Activated CD4-positive, alpha-beta T cell treated with anti-CD3 and anti-CD28 coated beads, Interleukin-10, Interleukin-2, amounts not matched to agents 100 ng/mL and 50 ng/mL, durations not matched to agents 16 hours and 8 hours (primary cell): ENCODE measurements around the gene RHBDD2.
"Not testable (repeated sequence)": the region's sequence is repeated elsewhere in the genome, so short reads cannot be mapped to it uniquely, and the experiment has no call there.

ENCODE experiments used
- DNase-seq: peaks from one replicate; pipeline ENCODE4 v3.0.0-alpha.2; 2020

RHBDD2 gene

GRCh38 chr7:75866489-75867389 lies 12.1 kb upstream of the RHBDD2 start:
- DNase-seq, result peak; percentile 62

DNA sequence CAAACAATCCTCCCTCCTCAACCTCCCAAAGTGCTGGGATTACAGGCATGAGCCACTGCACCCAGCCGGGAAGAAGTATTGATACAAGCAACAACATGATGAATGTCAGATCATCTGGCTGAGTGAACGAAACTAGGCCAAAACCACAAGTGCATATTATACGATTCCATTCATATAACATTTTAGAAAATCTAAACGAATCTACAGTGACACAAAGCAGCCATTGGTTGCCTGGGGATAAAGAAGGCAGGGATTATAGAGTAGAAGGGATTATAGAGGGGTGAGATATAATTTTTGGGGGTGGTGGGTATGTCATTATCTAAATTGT lies 11.5 kb upstream of the RHBDD2 start:
- no peak for DNase-seq

DNA sequence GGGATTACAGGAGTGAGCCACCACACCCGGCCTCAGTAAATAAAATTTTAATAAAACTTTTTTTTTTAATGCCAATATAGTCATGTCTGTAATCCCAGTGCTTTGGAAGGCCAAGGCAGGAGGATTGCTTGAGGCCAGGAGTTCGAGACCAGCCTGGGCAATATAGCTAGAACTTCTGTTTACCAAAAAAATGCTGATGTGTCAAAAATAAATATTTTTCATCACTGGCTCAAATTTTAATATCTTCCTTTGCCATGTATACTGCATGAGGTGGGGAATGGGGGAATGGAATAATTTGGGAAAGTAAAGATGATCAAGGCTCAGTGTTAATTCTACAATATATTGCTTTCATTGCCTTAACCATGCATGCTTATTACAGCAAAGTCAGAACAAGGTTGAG lies 10.7 kb upstream of the RHBDD2 start:
- no peak for DNase-seq

GRCh38 chr7:75869776-75870379 lies 9.0 kb upstream of the RHBDD2 start:
- DNase-seq, result peak; percentile 56

GRCh38 chr7:75870557-75871161 lies 8.2 kb upstream of the RHBDD2 start:
- DNase-seq, result peak; percentile 24

- DNase-seq, result no peak
Observed at GRCh38 chr7:75872073-75872782, 6.6 kb upstream of the RHBDD2 start.

- not testable (repeated sequence) for DNase-seq
Observed at GRCh38 chr7:75874180-75874579, 4.7 kb upstream of the RHBDD2 start.

- DNase-seq, result no peak
Observed at GRCh38 chr7:75875113-75876080, 3.4 kb upstream of the RHBDD2 start.

DNA sequence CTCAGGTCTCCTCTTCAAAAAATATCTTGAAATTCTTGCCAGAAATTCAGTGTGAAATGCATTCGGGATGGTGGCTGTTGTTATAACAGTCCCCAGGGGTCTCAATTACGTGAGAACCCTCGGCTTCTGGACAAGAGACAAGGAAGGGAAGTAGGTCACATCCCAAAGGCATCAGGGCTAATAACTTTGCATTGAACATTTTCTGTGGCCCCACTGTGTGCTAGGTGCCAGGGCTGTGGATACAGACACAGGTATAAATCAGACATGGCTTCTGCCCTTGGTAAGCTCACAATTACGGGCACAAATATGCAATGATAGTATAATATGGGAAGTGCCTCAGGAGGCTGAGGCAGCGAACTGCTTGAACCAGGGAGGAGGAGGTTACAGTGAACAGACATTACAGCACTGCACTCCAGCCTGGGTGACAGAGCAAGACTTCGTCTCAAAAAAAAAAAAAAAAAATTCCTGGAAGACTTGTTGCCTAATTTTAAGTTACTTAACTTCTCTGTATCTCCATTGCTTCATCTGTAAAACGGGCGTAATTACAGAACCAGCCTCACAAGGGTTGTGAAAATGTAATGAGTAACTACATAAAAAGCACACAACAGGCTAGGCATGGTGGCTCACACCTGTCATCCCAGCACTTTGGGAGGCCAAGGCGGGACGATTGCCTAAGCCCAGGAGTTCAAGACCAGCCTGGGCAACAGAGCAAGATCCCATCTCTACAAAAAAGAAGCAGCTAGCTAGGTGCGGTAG lies 2.5 kb upstream of the RHBDD2 start:
- no peak for DNase-seq

DNA sequence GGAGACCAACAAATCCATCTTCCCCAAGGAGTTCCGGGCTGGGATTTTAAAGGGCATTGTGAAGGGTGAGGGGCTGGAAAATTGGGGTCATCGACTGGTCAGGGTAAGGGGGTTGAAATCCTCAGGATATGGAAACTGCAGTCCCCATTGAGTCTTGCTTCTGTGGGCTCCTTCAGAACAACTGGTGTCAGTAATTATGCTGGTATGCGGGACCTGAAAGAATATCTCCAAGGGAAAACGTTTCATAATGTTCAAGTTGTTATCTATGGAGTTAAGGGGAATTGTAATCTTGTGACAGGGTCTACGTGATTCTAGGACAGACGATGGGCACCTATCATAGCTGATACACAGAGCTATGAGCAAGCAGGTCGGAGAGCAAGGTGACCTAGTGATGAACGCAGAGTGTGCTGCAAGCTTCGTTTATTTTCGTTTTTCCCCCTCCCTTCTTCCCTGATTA lies 494 bp upstream of the RHBDD2 start:
- DNase-seq, result no peak

- peak; percentile 58 for DNase-seq
Observed at GRCh38 chr7:75879771-75880184, 944 bp downstream of the RHBDD2 start.

DNA sequence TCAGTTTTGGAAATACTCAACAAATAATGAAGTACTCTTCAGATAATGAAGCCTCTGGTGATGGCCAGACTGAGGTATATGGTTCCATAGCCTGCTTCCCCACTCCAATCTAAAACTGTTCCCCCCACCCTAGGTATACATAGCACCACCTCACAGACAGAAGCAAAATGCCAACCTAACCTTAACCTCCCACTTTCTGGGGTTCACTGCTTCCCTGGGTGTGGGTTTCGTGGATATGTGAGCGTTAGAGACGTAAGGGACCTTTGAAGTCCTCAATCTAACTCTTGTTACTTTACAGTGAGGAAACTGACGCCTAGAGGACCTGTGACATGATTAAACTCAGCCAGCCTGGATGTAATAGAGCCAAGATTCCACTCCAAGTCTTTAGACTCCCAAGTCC lies 1.4 kb downstream of the RHBDD2 start:
- DNase-seq, result no peak

DNA sequence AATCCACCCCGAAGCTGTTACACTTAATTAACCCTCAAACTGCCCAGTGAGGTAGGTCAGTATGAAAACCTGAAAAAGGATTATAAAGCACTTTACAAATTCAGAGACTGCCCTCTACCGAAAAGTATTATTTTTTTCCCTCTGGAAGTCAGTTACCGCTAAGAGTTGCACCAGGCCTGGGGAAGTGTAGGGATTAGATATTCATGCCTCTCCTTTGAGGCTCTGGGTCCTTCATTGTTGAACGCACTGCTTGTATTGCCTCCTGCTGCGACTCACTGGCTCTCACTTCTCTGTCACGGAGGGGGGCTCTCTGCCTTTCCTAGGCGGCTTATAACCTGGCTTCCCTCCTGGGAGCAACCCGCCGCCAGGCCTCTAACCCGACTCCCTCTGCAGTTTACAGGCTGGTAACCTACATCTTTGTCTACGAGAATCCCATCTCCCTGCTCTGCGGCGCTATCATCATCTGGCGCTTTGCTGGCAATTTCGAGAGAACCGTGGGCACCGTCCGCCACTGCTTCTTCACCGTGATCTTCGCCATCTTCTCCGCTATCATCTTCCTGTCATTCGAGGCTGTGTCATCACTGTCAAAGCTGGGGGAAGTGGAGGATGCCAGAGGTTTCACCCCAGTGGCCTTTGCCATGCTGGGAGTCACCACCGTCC lies 2.7 kb downstream of the RHBDD2 start:
- no peak for DNase-seq

GRCh38 chr7:75883265-75883824 lies 4.5 kb downstream of the RHBDD2 start:
- not testable (repeated sequence) for DNase-seq

- no peak for DNase-seq
Observed at GRCh38 chr7:75884476-75884875, 5.6 kb downstream of the RHBDD2 start.

DNA sequence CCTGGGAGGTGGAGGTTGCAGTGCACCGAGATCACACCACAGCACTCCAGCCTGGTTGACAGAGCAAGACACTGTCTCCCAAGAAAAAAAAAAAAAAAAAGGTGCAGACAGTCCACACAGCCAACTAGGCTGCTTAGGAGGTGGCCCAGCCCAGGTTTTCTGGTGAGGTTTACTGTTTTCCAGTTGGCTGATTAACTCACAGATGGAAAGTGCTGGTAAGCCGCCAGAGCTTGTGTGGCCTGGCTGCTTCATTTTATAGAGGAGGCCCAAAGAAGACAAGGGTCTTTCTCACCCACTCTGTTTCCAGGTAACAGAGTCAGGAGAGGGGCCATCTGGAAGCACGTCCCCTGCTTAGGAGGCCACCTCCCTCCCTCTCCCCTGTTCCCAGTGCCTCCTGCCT lies 6.2 kb downstream of the RHBDD2 start:
- no peak for DNase-seq

GRCh38 chr7:75887669-75888369 lies 9.0 kb downstream of the RHBDD2 start:
- DNase-seq, result no peak

DNA sequence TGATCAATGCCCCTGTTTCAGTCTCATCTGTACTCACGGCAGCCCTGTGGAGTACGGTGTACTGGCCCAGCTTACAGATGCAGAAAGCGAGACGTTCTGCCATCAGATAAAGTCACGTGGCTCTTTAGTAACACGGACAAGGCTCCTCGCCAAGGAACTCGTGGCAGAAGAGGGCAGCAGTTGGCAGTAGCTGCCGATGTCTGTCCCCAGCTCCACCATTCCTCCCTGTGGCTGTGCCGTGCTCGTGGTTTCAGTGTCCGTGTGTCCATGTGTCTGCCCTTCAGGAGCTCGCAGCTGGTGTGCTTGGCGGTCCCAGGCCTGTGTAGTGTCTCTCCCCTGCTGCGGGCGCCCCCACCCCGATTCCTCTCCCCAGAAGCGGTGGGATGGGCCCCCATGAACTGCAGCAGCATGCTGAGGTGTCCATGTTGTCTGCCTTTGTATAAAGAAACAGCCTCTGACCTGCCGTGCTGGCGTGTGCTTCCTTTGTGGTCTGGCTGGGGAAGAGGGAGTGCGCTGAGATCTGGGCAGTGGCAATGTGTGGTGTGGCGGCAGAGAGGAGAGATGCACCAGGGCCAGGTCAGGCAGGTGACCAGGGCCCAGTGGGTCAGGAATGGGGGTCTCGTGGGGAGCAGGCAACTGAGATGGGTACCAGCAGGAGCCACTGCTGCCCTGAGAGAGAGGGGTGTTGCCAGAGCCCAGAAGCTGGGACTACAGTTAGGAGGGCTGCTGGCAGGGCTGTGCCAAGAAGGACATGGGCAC lies 9.8 kb downstream of the RHBDD2 start:
- DNase-seq, result no peak

DNA sequence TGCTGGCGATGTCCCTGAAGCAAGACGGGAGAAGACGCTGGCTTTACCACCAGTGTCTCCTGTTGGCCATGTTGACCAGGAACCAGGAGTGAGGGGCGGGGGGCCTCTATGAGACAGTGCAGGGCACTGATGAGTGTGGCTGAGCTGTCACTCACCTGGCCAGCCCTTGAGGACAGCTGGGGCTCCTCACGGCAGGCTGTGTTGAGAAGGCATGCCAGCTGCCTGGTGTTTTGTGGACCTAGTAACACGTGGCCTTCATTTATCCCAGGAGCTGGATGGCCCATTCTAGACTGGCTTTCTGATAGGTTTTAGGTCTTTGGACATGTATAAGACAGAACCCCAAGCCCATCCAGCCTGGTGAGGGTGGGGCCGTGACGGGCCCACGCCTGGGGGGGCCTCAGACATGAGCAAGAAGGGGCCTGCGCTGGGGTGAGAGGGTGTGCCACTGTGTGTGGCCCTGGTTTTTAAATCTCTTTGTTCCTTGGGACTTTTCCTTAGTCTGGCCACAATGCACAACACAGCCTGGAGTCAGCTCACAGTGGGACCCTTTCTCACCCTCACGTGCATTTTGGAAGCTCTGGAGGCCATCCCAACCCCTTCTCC lies 10.5 kb downstream of the RHBDD2 start:
- DNase-seq, result no peak
